ENCODE measurements around the gene CCL4L2.
"Not testable (repeated sequence)": the region's sequence is repeated elsewhere in the genome, so short reads cannot be mapped to it uniquely, and the experiment has no call there.

DNA sequence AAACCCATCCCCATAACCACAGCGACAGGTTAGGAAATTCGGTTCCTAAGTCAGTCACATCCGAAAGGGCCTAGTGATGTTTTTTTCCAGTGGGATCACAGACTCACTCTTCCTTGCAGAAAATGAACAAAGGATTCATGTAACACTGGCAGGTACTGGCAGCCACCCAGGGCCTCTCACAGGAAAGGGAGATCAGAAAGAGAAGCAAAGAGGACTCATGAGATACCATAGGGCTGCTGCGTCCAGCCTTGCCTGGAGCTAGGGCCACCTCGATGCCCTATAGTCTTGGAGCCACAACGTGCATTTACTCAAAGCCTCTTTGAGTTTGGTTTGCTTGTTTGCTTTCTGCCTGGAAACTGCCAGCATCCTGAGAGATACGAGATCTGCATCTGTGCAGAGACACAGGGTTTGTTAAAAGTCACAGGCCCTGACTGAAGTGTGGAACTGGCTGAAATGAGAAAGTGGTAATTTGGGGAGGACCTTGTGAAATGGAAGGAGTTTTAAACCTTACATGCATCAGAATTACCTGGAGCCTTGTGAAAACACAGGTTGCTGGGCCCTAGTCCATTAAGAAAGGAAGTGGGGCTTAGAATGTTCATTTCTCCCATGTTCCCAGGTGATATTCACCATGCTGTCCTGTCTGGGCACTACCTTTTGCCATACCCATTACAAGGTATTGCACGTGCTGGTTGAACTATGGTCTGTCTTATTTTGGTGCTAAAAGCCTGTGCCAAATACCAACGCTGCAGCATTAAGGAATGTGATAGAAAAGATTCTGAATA, 20.1 kb upstream of the CCL4L2 start:
- not testable (repeated sequence) for TF ChIP-seq TAF1, POLR2A, POLR2AphosphoS5 (IDR thresholded peaks at IDR 0.05; ENCODE audit: low read depth, low read length)
